K562 (cell line): ENCODE data around the gene MTHFS. TPM values are rescaled to one million over a fixed set of nuclear protein-coding genes. Genes with fewer than 3 reads are reported as not detected.

Source experiments
- ATAC-seq: fragments of 200-7000 bp; cut with Tn5 transposase; 3 replicates; pipeline ENCODE4 v1.9.1; 2020; ENCODE audit warnings: moderate library complexity
- BruUV-seq: library from RNA; stranded (reverse); fragments of 400-500 nt; replicated peaks from 2 replicates; lab custom pipeline; 2021; lab: Mats Ljungman, UMichigan
- CTCF ChIA-PET: fragments of 300-600 bp; formaldehyde crosslinking; extraction: SDS; loops from one replicate; lab custom pipeline; 2021; ENCODE audit warnings: low intra/inter-chr PET ratio; lab: Yijun Ruan, JAX
- POLR2A ChIA-PET: fragments of 300-600, 350-650 bp; sonication (Branson Sonifier 250); formaldehyde crosslinking; extraction: SDS; loops from one replicate; lab custom pipeline; 2021; ENCODE audit warnings: antibody characterized with exemption, inconsistent platforms; lab: Yijun Ruan, JAX
- DNase-seq, 4 experiments: peaks; one replicate each; pipeline versions ENCODE4 v3.0.0 to v3.0.0-alpha.2; 2011 to 2018; ENCODE audit warnings: low spot score in 3 of 4, mixed read lengths in 3 of 4; ENCODE audit errors: extremely low read depth in 1 of 4
- FAIRE-seq: peaks from 2 replicates; lab custom pipeline; 2011; peaks lifted over from hg19 to GRCh38; lab: Jason Lieb, UNC
- H2AFZ ChIP-seq: 2 replicates; pipeline ENCODE4 v1.6.0; 2011; ENCODE audit warnings: low read depth, low read length, control low read depth, inconsistent platforms
- H3K27ac ChIP-seq: fragments of 200-600 bp; 3 replicates; pipeline ENCODE4 v1.8.0; 2011; ENCODE audit warnings: low read depth, mild to moderate bottlenecking, control low read depth, inconsistent platforms, low read length, moderate library complexity, mixed read lengths; ENCODE audit errors: extremely low read depth
- H3K27me3 ChIP-seq, 2 experiments: fragments of 300-600 bp in 1 of 2; 2 replicates in 1 of 2; 3 replicates in 1 of 2; pipeline versions ENCODE4 v1.6.0 to v1.8.0; 2011; ENCODE audit warnings: inconsistent platforms in 2 of 2, low read length in 2 of 2, mild to moderate bottlenecking in 1 of 2, mixed read lengths in 1 of 2, moderate library complexity in 1 of 2; ENCODE audit not compliant: control insufficient read depth in 2 of 2, insufficient read depth in 2 of 2
- H3K36me3 ChIP-seq: fragments of 300-600 bp; 3 replicates; pipeline ENCODE4 v1.8.0; 2011; ENCODE audit warnings: mild to moderate bottlenecking, low read length, inconsistent platforms; ENCODE audit not compliant: control insufficient read depth, insufficient read depth
- H3K4me1 ChIP-seq, 2 experiments: fragments of 200-600 bp in 1 of 2; replicated peaks in 1 of 2; 2 replicates in 1 of 2; 3 replicates in 1 of 2; pipeline versions ENCODE4 v1.5.1 to v1.8.0; 2011; ENCODE audit warnings: inconsistent platforms in 2 of 2, low read length in 2 of 2, mild to moderate bottlenecking in 1 of 2, mixed read lengths in 1 of 2, moderate library complexity in 1 of 2; ENCODE audit not compliant: control insufficient read depth in 2 of 2, insufficient read depth in 2 of 2
- H3K4me2 ChIP-seq: 2 replicates; pipeline ENCODE4 v1.6.1; 2011; ENCODE audit warnings: low read length, control low read depth, inconsistent platforms, mixed read lengths; ENCODE audit not compliant: insufficient read depth
- H3K4me3 ChIP-seq: fragments of 200-600 bp; sonication (generic), shearing (Covaris generic); 2 replicates; pipeline ENCODE4 v1.5.1; 2016; ENCODE audit warnings: control low read depth, inconsistent platforms
- H3K79me2 ChIP-seq: fragments of 200-600 bp; 3 replicates; pipeline ENCODE4 v1.8.0; 2011; ENCODE audit warnings: low read length, inconsistent platforms; ENCODE audit not compliant: control insufficient read depth, insufficient read depth
- H3K9ac ChIP-seq, 2 experiments: 2 replicates each; pipeline versions ENCODE4 v1.6.0 to v1.6.1; 2011; ENCODE audit warnings: low read depth in 2 of 2, low read length in 2 of 2, control low read depth in 1 of 2, inconsistent platforms in 1 of 2, mild to moderate bottlenecking in 1 of 2, mixed read lengths in 1 of 2; ENCODE audit not compliant: insufficient read depth in 1 of 2
- H3K9me1 ChIP-seq: one replicate; pipeline ENCODE4 v1.6.0; 2011; ENCODE audit warnings: inconsistent platforms, mild to moderate bottlenecking, low read length, moderate library complexity; ENCODE audit not compliant: control insufficient read depth, insufficient read depth
- H3K9me3 ChIP-seq: replicated peaks from 2 replicates; pipeline ENCODE4 v1.5.1; 2011; ENCODE audit warnings: low read depth, low read length, inconsistent platforms; ENCODE audit not compliant: control insufficient read depth, insufficient read depth
- H4K20me1 ChIP-seq: replicated peaks from 2 replicates; pipeline ENCODE4 v1.6.1; 2011; ENCODE audit warnings: low read length, inconsistent platforms, mixed read lengths; ENCODE audit not compliant: control insufficient read depth, insufficient read depth
- CREBBP ChIP-seq: IDR thresholded peaks from one replicate; pipeline ENCODE4 v1.6.1; 2012; ENCODE audit warnings: low read depth, mild to moderate bottlenecking, control low read depth, inconsistent platforms, low read length
- HLTF ChIP-seq: fragments of 450-650 bp; IDR thresholded peaks from 2 replicates; pipeline ENCODE4 v1.6.1; 2016
- MEF2D ChIP-seq: conservative IDR thresholded peaks from 2 replicates; pipeline ENCODE4 v1.6.1; 2016; ENCODE audit warnings: low read depth, missing genetic modification characterization, missing compliant biosample characterization
- RBM25 ChIP-seq: fragments of 200-400 bp; formaldehyde crosslinking; IDR thresholded peaks from 2 replicates; pipeline ENCODE4 v1.6.1; 2018; ENCODE audit warnings: low read length, low read depth, moderate library complexity; ENCODE audit not compliant: severe bottlenecking
- SMARCE1 ChIP-seq: fragments of 450-650 bp; IDR thresholded peaks from 2 replicates; pipeline ENCODE4 v1.7.1; 2016; ENCODE audit warnings: mild to moderate bottlenecking
- TRIM24 ChIP-seq, 2 experiments: fragments of 450-650 bp; IDR thresholded peaks; 2 replicates each; pipeline ENCODE4 v1.6.1; 2016
- ZNF232 ChIP-seq: sonication (generic); formaldehyde crosslinking; IDR thresholded peaks from 2 replicates; pipeline ENCODE4 v1.8.0; 2022; ENCODE audit warnings: mild to moderate bottlenecking, missing genetic modification reagents
- ZNF589 ChIP-seq: fragments of 200-800 bp; sonication (Bioruptor generic); IDR thresholded peaks from 2 replicates; pipeline ENCODE4 v1.6.1; 2016; ENCODE audit warnings: low read depth, missing genetic modification characterization, missing compliant biosample characterization
- WGBS: fragments of 100-300 bp; shearing (Covaris generic); methylation state at CpG from one replicate; pipeline ENCODE4 v1.1.6; 2016; ENCODE audit warnings: low coverage, mixed read lengths; ENCODE audit not compliant: insufficient coverage; ENCODE audit errors: missing lambda C conversion rate; 5-methylcytosine and 5-hydroxymethylcytosine counted together
- in situ Hi-C: fragments of 300-500 bp; cut with MboI; formaldehyde crosslinking; loops from 4 replicates; pipeline ENCODE4 v1.15.0; 2018; ENCODE audit warnings: inconsistent platforms, mixed read lengths
- intact Hi-C: fragments of 100-400 bp; cut with micrococcal nuclease; formaldehyde crosslinking; loops from 2 replicates; pipeline ENCODE4 v1.14.2; 2022
- polyA plus RNA-seq, 8 experiments: library from polyadenylated mRNA; depleted of rRNA in 4 of 8; stranded (reverse) in 5 of 8; unstranded in 3 of 8; fragments of >200 nt; fragmentation: Nextera tagmentation in 2 of 8; fragmentation: Illumina TruSeq in 1 of 8; extraction: Ambion mirVana in 2 of 8; extraction: Trizol in 1 of 8; gene quantifications; 2 replicates each; pipeline versions ENCODE4 v1.2.1 to v1.2.3, GENCODE V29; 2011 to 2014; ENCODE audit warnings: inconsistent platforms in 1 of 8, missing spikeins in 1 of 8
- total RNA-seq, 7 experiments: library from RNA; depleted of rRNA in 6 of 7; stranded (reverse); fragments of >200 nt in 6 of 7; fragmentation: Illumina TruSeq in 2 of 7; extraction: Trizol in 2 of 7; gene quantifications; 2 replicates each; pipeline versions ENCODE4 v1.2.1 to v1.2.3, GENCODE V29; 2011 to 2021; ENCODE audit warnings: low replicate concordance in 1 of 7
- TF ChIP-seq, protein P1 (sequence below): fragments of 250-450 bp; sonication (Bioruptor Pico); IDR thresholded peaks from 2 replicates; pipeline ENCODE4 v1.8.0; 2021; ENCODE audit warnings: moderate library complexity, mild to moderate bottlenecking, inconsistent platforms
- TF ChIP-seq, protein P2 (sequence below): IDR thresholded peaks from 2 replicates; pipeline ENCODE4 v1.6.1; 2016; ENCODE audit warnings: missing genetic modification characterization, missing compliant biosample characterization
- TF ChIP-seq, protein P3 (sequence below): sonication (generic); formaldehyde crosslinking; IDR thresholded peaks from 2 replicates; pipeline ENCODE4 v1.8.1; 2022; ENCODE audit warnings: missing genetic modification reagents

The MTHFS gene
- total and polyA plus RNA-seq, 9 of the 15 experiments (the other 6 are each of a cell fraction or from before 2014, with no cell fraction given), result 17.8 to 79.3 (median 41.7) TPM

DNA sequence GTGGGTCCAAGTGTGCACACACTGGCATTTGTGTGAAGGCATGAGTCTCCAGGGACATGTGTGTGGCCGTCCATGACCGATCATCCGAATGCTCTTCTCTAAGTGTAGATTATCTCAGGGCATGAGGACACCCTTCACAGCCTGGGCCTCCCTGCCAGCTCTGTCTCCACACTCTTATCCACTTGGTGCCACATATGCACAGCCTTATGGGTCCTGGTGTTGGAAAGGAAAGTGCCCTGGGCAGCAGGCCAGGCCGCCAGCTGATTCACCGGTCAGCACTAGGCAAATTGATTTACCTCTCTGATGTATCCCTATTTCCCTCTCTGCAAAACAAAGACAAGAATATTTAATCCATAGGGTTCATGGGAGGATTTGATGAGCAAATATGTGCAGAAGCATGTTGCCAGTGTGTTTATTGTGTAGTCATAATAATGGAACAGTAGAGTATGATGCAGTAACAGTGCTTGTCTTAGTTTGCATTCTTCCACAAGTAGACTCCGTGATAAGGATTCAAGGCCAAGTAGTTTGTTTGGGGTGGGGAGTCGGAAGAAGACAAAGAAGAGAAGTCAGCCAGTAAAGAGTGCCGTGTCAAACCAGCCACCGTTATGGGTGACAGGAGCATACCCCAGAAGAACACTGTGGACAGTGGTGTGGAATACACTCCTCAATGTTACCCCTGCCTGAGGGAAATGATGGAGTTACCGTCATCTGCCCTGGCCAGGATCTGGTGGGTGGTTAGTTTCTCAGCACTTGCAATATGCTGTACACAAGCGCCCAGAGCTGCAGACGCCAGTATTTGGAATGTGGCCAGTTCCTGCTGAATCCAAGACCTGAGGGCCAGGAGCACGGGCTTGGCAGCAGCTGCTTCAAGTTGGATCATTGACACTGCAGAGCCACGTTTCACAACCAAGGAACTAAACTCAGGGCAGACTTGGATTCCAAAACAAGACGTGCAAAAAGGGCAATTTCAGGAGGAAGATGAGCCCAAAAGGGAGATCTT lies 85.1 kb downstream of the MTHFS start:
- no peak overlapping the region for H3K4me2 ChIP-seq
- H2AFZ ChIP-seq, result no peak overlapping the region
- ATAC-seq (no peak), FAIRE-seq (no peak)
- no TSS peak for BruUV-seq
- in situ Hi-C loops, result no loop called here
- H3K36me3 ChIP-seq, result no peaks in the 10 kb centered on the region
- no peak for TF ChIP-seq ZNF232 (CRISPR knock-in tag)
- no peak for TF ChIP-seq RBM25
- no peak for TF ChIP-seq CREBBP
- TF ChIP-seq SMARCE1, result no peak
- TF ChIP-seq, protein P1, sequence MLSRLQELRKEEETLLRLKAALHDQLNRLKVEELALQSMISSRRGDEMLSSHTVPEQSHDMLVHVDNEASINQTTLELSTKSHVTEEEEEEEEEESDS (CRISPR knock-in tag), result no peak
- no peak for TF ChIP-seq MEF2D (tag)
- TF ChIP-seq HLTF, result no peak
- no peak for TF ChIP-seq TRIM24 (IDR thresholded peaks at IDR 0.05)
- TF ChIP-seq, protein P2, sequence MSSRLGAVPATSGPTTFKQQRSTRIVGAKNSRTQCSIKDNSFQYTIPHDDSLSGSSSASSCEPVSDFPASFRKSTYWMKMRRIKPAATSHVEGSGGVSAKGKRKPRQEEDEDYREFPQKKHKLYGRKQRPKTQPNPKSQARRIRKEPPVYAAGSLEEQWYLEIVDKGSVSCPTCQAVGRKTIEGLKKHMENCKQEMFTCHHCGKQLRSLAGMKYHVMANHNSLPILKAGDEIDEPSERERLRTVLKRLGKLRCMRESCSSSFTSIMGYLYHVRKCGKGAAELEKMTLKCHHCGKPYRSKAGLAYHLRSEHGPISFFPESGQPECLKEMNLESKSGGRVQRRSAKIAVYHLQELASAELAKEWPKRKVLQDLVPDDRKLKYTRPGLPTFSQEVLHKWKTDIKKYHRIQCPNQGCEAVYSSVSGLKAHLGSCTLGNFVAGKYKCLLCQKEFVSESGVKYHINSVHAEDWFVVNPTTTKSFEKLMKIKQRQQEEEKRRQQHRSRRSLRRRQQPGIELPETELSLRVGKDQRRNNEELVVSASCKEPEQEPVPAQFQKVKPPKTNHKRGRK (tag), result no peak
- TF ChIP-seq ZNF589 (CRISPR knock-in tag), result no peak
- TF ChIP-seq, protein P3, sequence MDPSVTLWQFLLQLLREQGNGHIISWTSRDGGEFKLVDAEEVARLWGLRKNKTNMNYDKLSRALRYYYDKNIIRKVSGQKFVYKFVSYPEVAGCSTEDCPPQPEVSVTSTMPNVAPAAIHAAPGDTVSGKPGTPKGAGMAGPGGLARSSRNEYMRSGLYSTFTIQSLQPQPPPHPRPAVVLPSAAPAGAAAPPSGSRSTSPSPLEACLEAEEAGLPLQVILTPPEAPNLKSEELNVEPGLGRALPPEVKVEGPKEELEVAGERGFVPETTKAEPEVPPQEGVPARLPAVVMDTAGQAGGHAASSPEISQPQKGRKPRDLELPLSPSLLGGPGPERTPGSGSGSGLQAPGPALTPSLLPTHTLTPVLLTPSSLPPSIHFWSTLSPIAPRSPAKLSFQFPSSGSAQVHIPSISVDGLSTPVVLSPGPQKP (CRISPR knock-in tag), result no peak
- TF ChIP-seq, all 486 proteins: peak for 0
- Histone ChIP-seq H3K27ac (no peak overlapping the region), H3K27me3 (peaks cover 18 to 58% of the 10 kb centered on the region in 2 experiments), H3K9ac (no peak overlapping the region), H4K20me1 (no peaks in the 10 kb centered on the region; the same call in 1 of the 2 replicates), H3K79me2 (no peaks in the 10 kb centered on the region), H3K9me3 (no peaks in the 10 kb centered on the region), H3K9me1 (no peaks in the 10 kb centered on the region), H3K4me1 (no peaks in the 10 kb centered on the region; a peak in 1 of 5 replicates), H3K4me3 (no peak overlapping the region)
- ChIA-PET CTCF (no interaction called here), POLR2A (interaction anchor here (0.6 to 0.7 kb wide), 2 partner anchors 14 to 16 kb away, joined by 3 read pairs; no protein-coding TSS in a partner anchor)
- WGBS, result under 1% methylated on average over 15 of the region's 15 CpGs
- DNase-seq, result no peak
- intact Hi-C loops, result no loop called here
